Left ventricle myocardium superior (tissue), 1 donor: Measurements from ENCODE around the gene ZNF664. TPM values are rescaled to one million over a fixed set of nuclear protein-coding genes. Genes with fewer than 3 reads are reported as not detected.

Experiments used
- ATAC-seq: fragments of 200-7000 bp; cut with Tn5 transposase; one replicate; pipeline ENCODE4 v1.9.1; 2020; ENCODE audit warnings: mild to moderate bottlenecking, moderate library complexity
- DNase-seq: peaks from one replicate; pipeline ENCODE4 v3.0.0-alpha.2; 2020
- intact Hi-C: fragments of 100-400 bp; cut with micrococcal nuclease; formaldehyde crosslinking; loops from one replicate; pipeline ENCODE4 v1.11.0; 2022
- total RNA-seq: library from RNA; stranded (reverse); fragmentation: NEBNext Ultra II Directional; extraction: Animal tissue kit (Norgen Biotek cat#: 25700); gene quantifications from one replicate; pipeline ENCODE4 v1.2.1, GENCODE V29; 2021
- donor health status: DM: no; HTN: yes; CAD: no; lungs with severe emphysema.

ZNF664 gene
- total RNA-seq, 1 donor from 2014 or later, result 85.2 TPM

GRCh38 chr12:123951467-123951866 lies 21.5 kb upstream of the ZNF664 start:
- intact Hi-C loops, result no loop called here
- DNase-seq, result no peak
- ATAC-seq, result no peak

GRCh38 chr12:123952037-123952436 lies 21.0 kb upstream of the ZNF664 start:
- DNase-seq, result no peak
- intact Hi-C loops, result no loop called here
- no peak for ATAC-seq

GRCh38 chr12:123954647-123955350 lies 18.2 kb upstream of the ZNF664 start:
- intact Hi-C loops, result no loop called here
- ATAC-seq (peak; percentile 69), DNase-seq (no peak)

- DNase-seq, result no peak
- no peak for ATAC-seq
- intact Hi-C loops, result no loop called here
Observed at GRCh38 chr12:123956249-123956648, 16.8 kb upstream of the ZNF664 start.

- intact Hi-C loops, result no loop called here
- DNase-seq (no peak), ATAC-seq (no peak)
Observed at GRCh38 chr12:123957196-123957595, 15.8 kb upstream of the ZNF664 start.

GRCh38 chr12:123958462-123958861 lies 14.6 kb upstream of the ZNF664 start:
- peak; percentile 78 for ATAC-seq
- intact Hi-C loops, result no loop called here
- peak; percentile 64 for DNase-seq

GRCh38 chr12:123958876-123959275 lies 14.1 kb upstream of the ZNF664 start:
- intact Hi-C loops, result no loop called here
- ATAC-seq, result no peak
- DNase-seq, result no peak

GRCh38 chr12:123960029-123960735 lies 12.8 kb upstream of the ZNF664 start:
- ATAC-seq, result no peak

GRCh38 chr12:123960856-123961255 lies 12.2 kb upstream of the ZNF664 start:
- DNase-seq, result no peak
- no peak for ATAC-seq

More at GRCh38 chr12:123960029-123960735, 12.8 kb upstream of the ZNF664 start:
- intact Hi-C loops, result no loop called here
- no peak for DNase-seq

GRCh38 chr12:123961585-123962345 lies 11.2 kb upstream of the ZNF664 start:
- ATAC-seq, result no peak
- DNase-seq, result no peak
- intact Hi-C loops, result no loop called here

More at GRCh38 chr12:123960856-123961255, 12.2 kb upstream of the ZNF664 start:
- intact Hi-C loops, result no loop called here

GRCh38 chr12:123962513-123962912 lies 10.5 kb upstream of the ZNF664 start:
- no peak for DNase-seq
- ATAC-seq, result no peak
- intact Hi-C loops, result no loop called here

- DNase-seq, result no peak
- intact Hi-C loops, result no loop called here
Observed at GRCh38 chr12:123963821-123964220, 9.2 kb upstream of the ZNF664 start.

GRCh38 chr12:123965382-123965781 lies 7.6 kb upstream of the ZNF664 start:
- intact Hi-C loops, result no loop called here
- ATAC-seq (peak; percentile 61), DNase-seq (no peak)

More at GRCh38 chr12:123963821-123964220, 9.2 kb upstream of the ZNF664 start:
- ATAC-seq, result no peak

- intact Hi-C loops, result no loop called here
- ATAC-seq, result no peak
Observed at GRCh38 chr12:123966596-123966995, 6.4 kb upstream of the ZNF664 start.

GRCh38 chr12:123967121-123967586 lies 5.9 kb upstream of the ZNF664 start:
- DNase-seq (no peak), ATAC-seq (no peak)
- intact Hi-C loops, result no loop called here

More at GRCh38 chr12:123966596-123966995, 6.4 kb upstream of the ZNF664 start:
- no peak for DNase-seq

GRCh38 chr12:123971449-123971769 lies 1.6 kb upstream of the ZNF664 start:
- intact Hi-C loops, result no loop called here
- DNase-seq, result no peak

GRCh38 chr12:123971770-123972456 lies 1.1 kb upstream of the ZNF664 start:
- DNase-seq (peak; percentile 53), ATAC-seq (peak; percentile 27)
- intact Hi-C loops, result no loop called here

More at GRCh38 chr12:123971449-123971769, 1.6 kb upstream of the ZNF664 start:
- no peak for ATAC-seq

- ATAC-seq, result peak; percentile 11
- peak; percentile 75 for DNase-seq
- intact Hi-C loops, result no loop called here
Observed at GRCh38 chr12:123973552-123974341, 732 bp downstream of the ZNF664 start.
